Activated naive CD4-positive, alpha-beta T cell treated with anti-CD3 and anti-CD28 coated beads for 36 hours (primary cell): ENCODE data around the gene GNA14. TPM values are rescaled to one million over a fixed set of nuclear protein-coding genes. Genes with fewer than 3 reads are reported as not detected.
"Not testable (repeated sequence)": the region's sequence is repeated elsewhere in the genome, so short reads cannot be mapped to it uniquely, and the experiment has no call there.

Source experiments
- CTCF ChIA-PET: fragments of 350-600 bp; sonication (Branson Sonifier 250); formaldehyde crosslinking; loops from one replicate; lab custom pipeline; 2021; ENCODE audit warnings: antibody characterized with exemption; lab: Charles Lee
- DNase-seq: peaks from one replicate; pipeline ENCODE4 v3.0.0-alpha.2; 2020
- H3K27ac Mint-ChIP-seq: one replicate; pipeline ENCODE4 v1.8.0; 2021; ENCODE audit warnings: mild to moderate bottlenecking, mixed read lengths
- H3K27me3 Mint-ChIP-seq: one replicate; pipeline ENCODE4 v1.8.0; 2021; ENCODE audit warnings: low read depth, mixed read lengths
- H3K36me3 Mint-ChIP-seq: one replicate; pipeline ENCODE4 v1.8.0; 2021; ENCODE audit warnings: low read depth, mixed read lengths
- H3K4me1 Mint-ChIP-seq: one replicate; pipeline ENCODE4 v1.8.0; 2021; ENCODE audit warnings: low read depth, mixed read lengths
- H3K4me3 Mint-ChIP-seq: one replicate; pipeline ENCODE4 v1.8.0; 2021; ENCODE audit warnings: mild to moderate bottlenecking, moderate library complexity, mixed read lengths
- H3K9me3 Mint-ChIP-seq: one replicate; pipeline ENCODE4 v1.8.0; 2021; ENCODE audit warnings: mixed read lengths
- intact Hi-C: fragments of 100-400 bp; cut with micrococcal nuclease; formaldehyde crosslinking; loops from one replicate; pipeline ENCODE4 v1.15.1; 2023
- total RNA-seq, 2 experiments: library from RNA; stranded (reverse); gene quantifications; one replicate each; pipeline ENCODE4 v1.2.3, GENCODE V29; 2021

GNA14 gene
- total RNA-seq, 2 experiments from 2014 or later, result not detected

DNA sequence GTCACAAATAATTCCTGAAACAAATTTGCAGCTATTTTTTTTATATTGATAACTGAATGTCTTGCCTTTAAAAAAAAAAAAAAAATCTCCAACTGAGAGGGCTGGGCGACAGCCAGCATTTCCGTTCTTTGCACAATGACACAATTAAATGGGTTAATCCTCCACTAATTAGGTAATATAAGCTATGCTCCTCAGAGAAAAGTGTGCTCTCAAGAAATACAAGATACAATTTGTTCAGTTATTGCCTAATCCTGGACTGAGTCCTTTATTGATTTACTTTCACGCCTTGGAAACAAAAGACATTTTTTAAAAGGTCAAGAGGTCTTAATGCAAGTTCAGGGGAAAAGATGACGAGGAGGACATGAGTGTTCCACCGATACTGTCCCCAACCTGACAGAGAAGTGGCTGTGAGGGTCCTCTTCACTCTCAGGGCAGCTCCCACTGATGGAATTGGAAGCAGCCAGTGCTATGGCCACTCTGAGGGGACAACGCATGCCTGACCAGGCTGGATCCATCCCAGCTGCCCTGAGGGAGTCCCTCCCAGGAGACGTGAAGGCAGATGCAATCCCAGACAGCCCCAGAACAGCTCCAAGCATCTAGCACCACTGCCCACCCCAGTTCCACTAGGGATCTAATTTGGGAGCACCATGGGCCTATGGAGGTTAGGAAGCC is 220.7 kb downstream of the GNA14 start:
- no peaks in the 10 kb centered on the region for H3K36me3 Mint-ChIP-seq
- intact Hi-C loops, result no loop called here
- DNase-seq, result no peak
- H3K27ac Mint-ChIP-seq, result no peak overlapping the region
- H3K9me3 Mint-ChIP-seq, result no peaks in the 10 kb centered on the region
- H3K27me3 Mint-ChIP-seq, result no peaks in the 10 kb centered on the region
- CTCF ChIA-PET, result no interaction called here
- H3K4me1 Mint-ChIP-seq, result no peaks in the 10 kb centered on the region
- no peak overlapping the region for H3K4me3 Mint-ChIP-seq

DNA sequence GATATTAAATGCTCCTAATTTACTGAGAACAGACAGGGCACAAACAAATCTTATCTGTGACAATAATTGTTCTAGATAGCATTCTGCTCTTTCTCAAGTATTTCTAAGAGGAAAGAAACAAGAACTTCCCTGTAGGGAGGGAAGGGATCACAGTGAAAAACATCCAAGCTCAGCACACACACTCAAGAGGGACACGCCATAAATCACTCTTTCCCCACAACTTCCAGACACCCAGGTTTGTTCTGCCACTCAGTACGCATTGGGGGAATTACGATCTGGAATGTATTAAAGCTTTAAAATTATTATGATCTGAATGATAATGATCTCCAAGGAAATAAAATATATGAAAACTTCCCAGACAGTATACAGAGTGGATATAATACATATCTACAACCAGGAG is 221.4 kb downstream of the GNA14 start:
- H3K27me3 Mint-ChIP-seq, result no peaks in the 10 kb centered on the region
- no peak for DNase-seq
- intact Hi-C loops, result no loop called here
- no peak overlapping the region for H3K4me3 Mint-ChIP-seq
- H3K27ac Mint-ChIP-seq, result no peak overlapping the region
- CTCF ChIA-PET, result no interaction called here
- H3K9me3 Mint-ChIP-seq, result no peaks in the 10 kb centered on the region
- H3K36me3 Mint-ChIP-seq, result peaks cover 3% of the 10 kb centered on the region
- H3K4me1 Mint-ChIP-seq, result no peaks in the 10 kb centered on the region

DNA sequence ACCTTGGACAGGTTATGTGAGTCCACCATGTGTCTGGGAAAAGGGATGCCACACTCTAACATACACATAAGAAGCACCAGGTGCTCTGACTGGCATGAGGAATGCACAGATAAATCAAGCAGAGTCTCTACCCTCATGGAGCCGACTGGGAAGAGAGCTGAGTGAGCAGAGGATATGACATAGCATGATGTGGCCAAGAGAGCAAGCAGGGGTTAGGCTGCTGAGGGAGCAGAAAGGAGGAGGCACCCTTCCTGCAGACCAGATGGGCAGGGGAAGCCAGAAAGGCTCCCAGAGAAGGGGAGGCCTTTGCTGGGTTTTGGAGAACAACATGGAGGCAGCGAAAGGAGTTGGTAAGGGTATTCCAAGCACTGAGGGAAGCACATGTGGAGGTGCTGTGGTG is 223.1 kb downstream of the GNA14 start:
- Mint-ChIP-seq H3K27me3 (no peaks in the 10 kb centered on the region), H3K9me3 (no peaks in the 10 kb centered on the region), H3K4me1 (no peaks in the 10 kb centered on the region), H3K4me3 (no peak overlapping the region), H3K27ac (no peak overlapping the region), H3K36me3 (peaks cover 3% of the 10 kb centered on the region)
- CTCF ChIA-PET, result interaction anchor here (0.8 kb wide), 1 partner anchor 10 kb away, joined by 5 read pairs; no protein-coding TSS in a partner anchor
- DNase-seq, result no peak
- intact Hi-C loops, result no loop called here

GRCh38 chr9:77423841-77424240 is 224.3 kb downstream of the GNA14 start:
- Mint-ChIP-seq H3K27me3 (no peaks in the 10 kb centered on the region), H3K36me3 (peaks cover 3% of the 10 kb centered on the region), H3K9me3 (no peaks in the 10 kb centered on the region), H3K4me3 (no peak overlapping the region), H3K4me1 (no peaks in the 10 kb centered on the region), H3K27ac (no peak overlapping the region)
- intact Hi-C loops, result no loop called here
- CTCF ChIA-PET, result interaction anchor here (1.1 kb wide), 1 partner anchor 33 kb away, joined by 6 read pairs; no protein-coding TSS in a partner anchor
- DNase-seq, result no peak

DNA sequence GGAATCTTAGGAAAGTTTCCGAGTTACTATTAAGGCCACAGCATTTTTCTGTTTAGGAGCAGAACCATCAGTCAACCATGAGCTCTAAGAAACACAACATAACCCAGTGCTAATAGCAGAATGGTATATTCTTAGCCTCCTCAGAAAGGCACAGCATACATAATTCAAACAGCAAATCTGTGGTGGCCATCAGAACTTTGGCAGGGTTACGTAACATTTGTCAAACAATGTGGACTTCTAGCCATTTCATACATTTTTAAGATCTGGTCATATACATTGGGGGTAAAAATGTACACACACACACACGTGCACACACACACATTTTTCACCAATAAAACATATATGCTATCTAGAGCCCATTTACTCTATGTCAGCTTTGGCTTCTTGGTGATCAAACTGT is 225.2 kb downstream of the GNA14 start:
- Mint-ChIP-seq H3K27me3 (no peaks in the 10 kb centered on the region), H3K4me1 (no peaks in the 10 kb centered on the region), H3K36me3 (peaks cover 3% of the 10 kb centered on the region), H3K9me3 (no peaks in the 10 kb centered on the region), H3K4me3 (no peak overlapping the region), H3K27ac (no peak overlapping the region)
- CTCF ChIA-PET, result interaction anchor here (0.8 kb wide), 1 partner anchor 15 kb away, joined by 3 read pairs; no protein-coding TSS in a partner anchor
- intact Hi-C loops, result no loop called here
- DNase-seq, result no peak

DNA sequence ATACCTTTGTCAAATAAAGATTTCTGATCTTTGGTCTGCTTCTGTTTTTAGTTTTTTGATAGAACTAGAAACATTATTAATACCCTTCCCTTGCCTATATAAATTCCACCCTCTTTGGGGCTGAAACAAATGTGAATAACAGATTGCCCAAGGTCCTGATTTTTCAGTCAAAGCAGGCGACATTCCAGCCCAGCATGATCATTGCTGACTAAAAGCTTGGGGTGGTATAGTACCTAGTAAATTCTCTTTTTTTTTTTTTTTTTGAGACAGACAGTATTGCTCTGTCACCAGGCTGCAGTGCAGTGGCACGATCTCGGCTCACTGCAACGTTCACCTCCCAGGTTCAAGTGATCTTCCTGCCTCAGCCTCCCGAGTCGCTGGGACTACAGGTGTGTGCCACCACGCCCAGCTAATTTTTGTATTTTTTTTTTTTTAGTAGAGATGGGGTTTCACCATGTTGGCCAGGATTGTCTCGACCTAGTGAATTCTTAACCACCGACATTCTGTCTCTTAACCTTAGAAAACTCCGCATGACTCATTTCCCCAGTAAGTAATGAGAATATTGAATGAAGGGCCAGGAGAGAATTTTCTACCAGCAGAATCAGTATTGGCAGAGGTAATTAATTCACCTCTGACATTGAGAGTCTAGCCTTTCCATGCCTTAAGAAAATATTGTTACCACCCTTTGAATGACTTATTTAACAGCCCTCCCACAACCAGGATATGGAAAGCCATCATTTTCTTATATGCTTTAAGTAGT is 226.4 kb downstream of the GNA14 start:
- H3K27me3 Mint-ChIP-seq, result no peaks in the 10 kb centered on the region
- intact Hi-C loops, result no loop called here
- H3K36me3 Mint-ChIP-seq, result peaks cover 3% of the 10 kb centered on the region
- DNase-seq, result no peak
- no peak overlapping the region for H3K4me3 Mint-ChIP-seq
- H3K4me1 Mint-ChIP-seq, result no peaks in the 10 kb centered on the region
- no peak overlapping the region for H3K27ac Mint-ChIP-seq
- H3K9me3 Mint-ChIP-seq, result no peaks in the 10 kb centered on the region
- CTCF ChIA-PET, result interaction anchor here (0.8 kb wide), 1 partner anchor 14 kb away, joined by 3 read pairs; no protein-coding TSS in a partner anchor

GRCh38 chr9:77420641-77421040 is 227.5 kb downstream of the GNA14 start:
- intact Hi-C loops, result no loop called here
- no peak overlapping the region for H3K27ac Mint-ChIP-seq
- CTCF ChIA-PET, result interaction anchor here (0.6 kb wide), 1 partner anchor 792 kb away, joined by 3 read pairs; no protein-coding TSS in a partner anchor

DNA sequence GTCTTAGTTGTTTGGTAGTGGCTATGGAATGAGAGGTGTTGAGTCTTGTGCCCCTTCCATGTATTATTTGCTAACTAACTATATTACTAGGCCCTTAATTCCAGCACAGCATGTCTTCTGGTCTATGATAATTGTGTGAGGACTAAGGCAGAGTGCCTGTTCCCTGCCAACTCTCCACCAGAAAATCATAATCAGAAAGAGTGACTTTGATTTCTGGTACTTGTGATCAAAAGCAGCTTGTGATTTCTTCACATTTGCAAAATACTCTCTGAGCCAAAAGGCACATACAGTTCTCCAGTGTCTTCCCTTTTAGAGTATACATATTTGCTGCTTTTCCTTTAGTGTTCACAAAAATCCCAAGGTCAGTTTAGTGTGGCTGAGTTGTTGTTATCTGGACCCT is 229.9 kb downstream of the GNA14 start:
- peaks cover 3% of the 10 kb centered on the region for H3K36me3 Mint-ChIP-seq
- CTCF ChIA-PET, result interaction anchor here (0.8 to 2.0 kb wide), 2 partner anchors 16 to 39 kb away, joined by 4 to 7 read pairs; no protein-coding TSS in a partner anchor
- no peak overlapping the region for H3K27ac Mint-ChIP-seq
- H3K9me3 Mint-ChIP-seq, result no peaks in the 10 kb centered on the region
- H3K27me3 Mint-ChIP-seq, result no peaks in the 10 kb centered on the region
- H3K4me1 Mint-ChIP-seq, result no peaks in the 10 kb centered on the region
- no peak for DNase-seq
- intact Hi-C loops, result no loop called here
- no peak overlapping the region for H3K4me3 Mint-ChIP-seq

More at GRCh38 chr9:77420641-77421040, 227.5 kb downstream of the GNA14 start:
- H3K4me3 Mint-ChIP-seq, result no peak overlapping the region
- no peaks in the 10 kb centered on the region for H3K27me3 Mint-ChIP-seq
- DNase-seq, result no peak
- no peaks in the 10 kb centered on the region for H3K9me3 Mint-ChIP-seq
- no peaks in the 10 kb centered on the region for H3K4me1 Mint-ChIP-seq
- H3K36me3 Mint-ChIP-seq, result peaks cover 3% of the 10 kb centered on the region

DNA sequence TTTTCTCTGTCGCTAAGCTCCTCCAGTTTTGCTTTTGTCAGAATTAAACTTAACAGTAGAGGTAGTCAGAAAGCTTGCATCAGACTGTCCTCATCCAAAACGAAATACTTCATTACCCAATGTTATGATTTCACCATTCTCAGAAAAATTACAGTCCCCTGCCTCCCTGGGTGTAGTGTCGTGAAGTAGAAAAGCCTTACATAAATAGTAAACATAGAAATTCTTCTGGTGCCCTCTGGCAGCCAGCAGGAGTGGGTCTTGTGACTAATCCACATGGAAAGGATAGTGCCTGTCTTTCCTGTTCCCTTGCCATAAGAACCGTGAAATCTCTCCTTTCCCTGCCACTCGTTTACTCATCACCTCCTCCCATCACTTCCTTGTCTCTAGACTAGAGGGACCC is 230.6 kb downstream of the GNA14 start:
- H3K27me3 Mint-ChIP-seq, result no peaks in the 10 kb centered on the region
- no peaks in the 10 kb centered on the region for H3K4me1 Mint-ChIP-seq
- H3K27ac Mint-ChIP-seq, result no peak overlapping the region
- CTCF ChIA-PET, result interaction anchor here (0.8 to 2.0 kb wide), 3 partner anchors 16 to 96 kb away, joined by 4 to 7 read pairs (median 4); no protein-coding TSS in a partner anchor
- no peak for DNase-seq
- peaks cover 3% of the 10 kb centered on the region for H3K36me3 Mint-ChIP-seq
- H3K4me3 Mint-ChIP-seq, result no peak overlapping the region
- no peaks in the 10 kb centered on the region for H3K9me3 Mint-ChIP-seq
- intact Hi-C loops, result no loop called here

GRCh38 chr9:77408521-77408920 is 239.6 kb downstream of the GNA14 start:
- H3K4me1 Mint-ChIP-seq, H3K4me3 Mint-ChIP-seq, H3K27me3 Mint-ChIP-seq, H3K27ac Mint-ChIP-seq, CTCF ChIA-PET, DNase-seq, intact Hi-C loops, H3K9me3 Mint-ChIP-seq: not testable (repeated sequence)
- H3K36me3 Mint-ChIP-seq, result peaks cover 42% of the 10 kb centered on the region

- H3K4me3 Mint-ChIP-seq, result no peak overlapping the region
- no peaks in the 10 kb centered on the region for H3K4me1 Mint-ChIP-seq
- H3K27me3 Mint-ChIP-seq, result no peaks in the 10 kb centered on the region
- peaks cover 28% of the 10 kb centered on the region for H3K36me3 Mint-ChIP-seq
- no peak for DNase-seq
- CTCF ChIA-PET, result interaction anchor here (1.0 kb wide), 1 partner anchor 54 kb away, joined by 3 read pairs; no protein-coding TSS in a partner anchor
- intact Hi-C loops, result no loop called here
- no peaks in the 10 kb centered on the region for H3K9me3 Mint-ChIP-seq
- no peak overlapping the region for H3K27ac Mint-ChIP-seq
Measured at GRCh38 chr9:77403239-77403638, 244.9 kb downstream of the GNA14 start.

- CTCF ChIA-PET, result no interaction called here
- H3K27me3 Mint-ChIP-seq, result no peaks in the 10 kb centered on the region
- H3K4me3 Mint-ChIP-seq, result no peak overlapping the region
- no peak for DNase-seq
- H3K27ac Mint-ChIP-seq, result no peak overlapping the region
- H3K4me1 Mint-ChIP-seq, result no peaks in the 10 kb centered on the region
- H3K9me3 Mint-ChIP-seq, result no peaks in the 10 kb centered on the region
- intact Hi-C loops, result no loop called here
- H3K36me3 Mint-ChIP-seq, result peaks cover 22% of the 10 kb centered on the region
Measured at GRCh38 chr9:77402286-77402685, 245.8 kb downstream of the GNA14 start.
